ENCODE data around the gene IMP4. TPM values are rescaled to one million over a fixed set of nuclear protein-coding genes. Genes with fewer than 3 reads are reported as not detected.

The IMP4 gene
- total and polyA plus RNA-seq, 4 donors: 31.7 to 95.5 (median 61.2) TPM

DNA sequence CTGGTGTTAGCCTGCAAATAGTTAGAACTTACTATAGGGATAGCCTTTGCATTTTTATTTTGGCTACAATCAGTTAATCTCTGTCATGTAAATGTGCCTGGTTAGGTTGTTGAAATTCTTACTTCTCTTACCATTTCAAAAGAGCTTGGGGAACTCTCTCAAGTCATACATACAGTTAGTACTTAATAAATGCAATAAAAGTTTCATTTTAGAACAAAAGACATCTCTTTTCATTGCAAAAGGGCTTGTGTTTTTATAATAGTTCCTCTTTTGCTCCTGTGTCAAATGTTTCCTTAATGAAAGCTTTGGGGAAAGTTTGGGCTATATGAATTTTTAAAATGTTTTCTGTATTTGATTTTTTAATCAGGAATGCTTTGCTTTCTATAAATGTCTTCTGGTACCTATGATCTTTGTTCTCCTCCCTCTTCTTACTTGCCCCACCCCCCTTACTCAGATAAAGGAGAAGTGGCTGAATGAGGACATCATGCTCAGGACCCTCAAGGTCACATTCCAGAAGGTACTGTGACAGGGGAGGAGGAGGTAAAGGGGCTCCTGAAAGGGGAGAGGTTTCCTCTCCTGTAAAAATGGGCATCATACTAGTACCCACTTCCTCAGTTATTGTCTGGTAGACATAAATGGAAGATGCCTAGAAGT is 26.7 kb downstream of the IMP4 start (continued):
- TF ChIP-seq, protein P1, sequence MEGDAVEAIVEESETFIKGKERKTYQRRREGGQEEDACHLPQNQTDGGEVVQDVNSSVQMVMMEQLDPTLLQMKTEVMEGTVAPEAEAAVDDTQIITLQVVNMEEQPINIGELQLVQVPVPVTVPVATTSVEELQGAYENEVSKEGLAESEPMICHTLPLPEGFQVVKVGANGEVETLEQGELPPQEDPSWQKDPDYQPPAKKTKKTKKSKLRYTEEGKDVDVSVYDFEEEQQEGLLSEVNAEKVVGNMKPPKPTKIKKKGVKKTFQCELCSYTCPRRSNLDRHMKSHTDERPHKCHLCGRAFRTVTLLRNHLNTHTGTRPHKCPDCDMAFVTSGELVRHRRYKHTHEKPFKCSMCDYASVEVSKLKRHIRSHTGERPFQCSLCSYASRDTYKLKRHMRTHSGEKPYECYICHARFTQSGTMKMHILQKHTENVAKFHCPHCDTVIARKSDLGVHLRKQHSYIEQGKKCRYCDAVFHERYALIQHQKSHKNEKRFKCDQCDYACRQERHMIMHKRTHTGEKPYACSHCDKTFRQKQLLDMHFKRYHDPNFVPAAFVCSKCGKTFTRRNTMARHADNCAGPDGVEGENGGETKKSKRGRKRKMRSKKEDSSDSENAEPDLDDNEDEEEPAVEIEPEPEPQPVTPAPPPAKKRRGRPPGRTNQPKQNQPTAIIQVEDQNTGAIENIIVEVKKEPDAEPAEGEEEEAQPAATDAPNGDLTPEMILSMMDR (IDR thresholded peaks at IDR 0.05; ENCODE audit: low read depth, low read length, missing input control): no peak
- no peak for TF ChIP-seq HNF4G (IDR thresholded peaks at IDR 0.05)
- no peak for TF ChIP-seq HNF4A (conservative IDR thresholded peaks at IDR 0.05)

DNA sequence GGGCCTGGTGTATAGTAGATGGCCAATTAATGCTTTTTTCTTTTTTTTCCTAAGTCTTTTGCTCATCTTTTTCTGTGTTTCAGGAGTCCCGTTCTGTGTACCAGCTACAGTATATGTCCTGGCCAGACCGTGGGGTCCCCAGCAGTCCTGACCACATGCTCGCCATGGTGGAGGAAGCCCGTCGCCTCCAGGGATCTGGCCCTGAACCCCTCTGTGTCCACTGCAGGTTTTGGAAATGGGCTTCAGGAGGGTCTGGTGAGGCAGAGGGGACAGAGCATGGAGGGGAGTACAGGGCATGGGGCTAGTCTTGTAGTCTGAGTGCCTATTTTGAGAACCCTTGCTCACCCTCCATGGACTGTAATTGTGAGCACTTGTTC is 27.3 kb downstream of the IMP4 start:
- H3K4me1 ChIP-seq (ENCODE audit: control insufficient read depth in 4 of 4, insufficient read depth in 4 of 4, low read length in 3 of 4): peaks cover 0 to 3% (median 0%) of the 10 kb centered on the region in 4 donors
- no peak for DNase-seq (ENCODE audit: low spot score)
- no peaks in the 10 kb centered on the region for H3K9me3 ChIP-seq (ENCODE audit: control insufficient read depth in 4 of 4, low read length in 3 of 4)
- H3K36me3 ChIP-seq (ENCODE audit: control insufficient read depth in 4 of 4, insufficient read depth in 3 of 4, low read depth in 1 of 4, low read length in 3 of 4): peaks cover 0 to 9% (median 0%) of the 10 kb centered on the region in 4 donors
- H3K27me3 ChIP-seq (ENCODE audit: control insufficient read depth in 4 of 4, insufficient read depth in 4 of 4, low read length in 3 of 4): no peaks in the 10 kb centered on the region
- 95% methylated on average over 5 of the region's 5 CpGs for WGBS
- TF ChIP-seq HNF4A (conservative IDR thresholded peaks at IDR 0.05) (no peak), RXRA (IDR thresholded peaks at IDR 0.05) (no peak), GABPA (IDR thresholded peaks at IDR 0.05 in 1 of 2, conservative IDR thresholded peaks at IDR 0.05 in 1 of 2) (no peak), RAD21 (IDR thresholded peaks at IDR 0.05) (no peak), FOXA2 (IDR thresholded peaks at IDR 0.05) (no peak), YY1 (IDR thresholded peaks at IDR 0.05) (no peak), EGR1 (IDR thresholded peaks at IDR 0.05; ENCODE audit: low read depth in 2 of 2) (no peak), NR2F2 (IDR thresholded peaks at IDR 0.05) (no peak), HNF4G (IDR thresholded peaks at IDR 0.05) (no peak), TAF1 (conservative IDR thresholded peaks at IDR 0.05) (no peak), JUND (IDR thresholded peaks at IDR 0.05) (no peak), SP1 (IDR thresholded peaks at IDR 0.05) (no peak)
- TF ChIP-seq, protein P2, sequence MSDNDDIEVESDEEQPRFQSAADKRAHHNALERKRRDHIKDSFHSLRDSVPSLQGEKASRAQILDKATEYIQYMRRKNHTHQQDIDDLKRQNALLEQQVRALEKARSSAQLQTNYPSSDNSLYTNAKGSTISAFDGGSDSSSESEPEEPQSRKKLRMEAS (IDR thresholded peaks at IDR 0.05): no peak
- TF ChIP-seq, protein P3, sequence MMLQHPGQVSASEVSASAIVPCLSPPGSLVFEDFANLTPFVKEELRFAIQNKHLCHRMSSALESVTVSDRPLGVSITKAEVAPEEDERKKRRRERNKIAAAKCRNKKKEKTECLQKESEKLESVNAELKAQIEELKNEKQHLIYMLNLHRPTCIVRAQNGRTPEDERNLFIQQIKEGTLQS (IDR thresholded peaks at IDR 0.05): no peak
- TF ChIP-seq, protein P1 (IDR thresholded peaks at IDR 0.05; ENCODE audit: low read depth, low read length, missing input control): no peak
- TF ChIP-seq, protein P4, sequence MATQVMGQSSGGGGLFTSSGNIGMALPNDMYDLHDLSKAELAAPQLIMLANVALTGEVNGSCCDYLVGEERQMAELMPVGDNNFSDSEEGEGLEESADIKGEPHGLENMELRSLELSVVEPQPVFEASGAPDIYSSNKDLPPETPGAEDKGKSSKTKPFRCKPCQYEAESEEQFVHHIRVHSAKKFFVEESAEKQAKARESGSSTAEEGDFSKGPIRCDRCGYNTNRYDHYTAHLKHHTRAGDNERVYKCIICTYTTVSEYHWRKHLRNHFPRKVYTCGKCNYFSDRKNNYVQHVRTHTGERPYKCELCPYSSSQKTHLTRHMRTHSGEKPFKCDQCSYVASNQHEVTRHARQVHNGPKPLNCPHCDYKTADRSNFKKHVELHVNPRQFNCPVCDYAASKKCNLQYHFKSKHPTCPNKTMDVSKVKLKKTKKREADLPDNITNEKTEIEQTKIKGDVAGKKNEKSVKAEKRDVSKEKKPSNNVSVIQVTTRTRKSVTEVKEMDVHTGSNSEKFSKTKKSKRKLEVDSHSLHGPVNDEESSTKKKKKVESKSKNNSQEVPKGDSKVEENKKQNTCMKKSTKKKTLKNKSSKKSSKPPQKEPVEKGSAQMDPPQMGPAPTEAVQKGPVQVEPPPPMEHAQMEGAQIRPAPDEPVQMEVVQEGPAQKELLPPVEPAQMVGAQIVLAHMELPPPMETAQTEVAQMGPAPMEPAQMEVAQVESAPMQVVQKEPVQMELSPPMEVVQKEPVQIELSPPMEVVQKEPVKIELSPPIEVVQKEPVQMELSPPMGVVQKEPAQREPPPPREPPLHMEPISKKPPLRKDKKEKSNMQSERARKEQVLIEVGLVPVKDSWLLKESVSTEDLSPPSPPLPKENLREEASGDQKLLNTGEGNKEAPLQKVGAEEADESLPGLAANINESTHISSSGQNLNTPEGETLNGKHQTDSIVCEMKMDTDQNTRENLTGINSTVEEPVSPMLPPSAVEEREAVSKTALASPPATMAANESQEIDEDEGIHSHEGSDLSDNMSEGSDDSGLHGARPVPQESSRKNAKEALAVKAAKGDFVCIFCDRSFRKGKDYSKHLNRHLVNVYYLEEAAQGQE (IDR thresholded peaks at IDR 0.05): no peak
- no peak overlapping the region for H3K9ac ChIP-seq (ENCODE audit: low read depth in 1 of 2, low read length in 2 of 2)
- no peak overlapping the region for H3K27ac ChIP-seq (ENCODE audit: low read depth in 1 of 2, low read length in 2 of 2)
- H3K4me3 ChIP-seq (ENCODE audit: low read depth in 1 of 3, low read length in 3 of 3): no peak overlapping the region
